Measurements from ENCODE around the gene DYNC1H1. TPM values are rescaled to one million over a fixed set of nuclear protein-coding genes. Genes with fewer than 3 reads are reported as not detected.

The DYNC1H1 gene
- total RNA-seq, 1 experiment from 2014 or later = 361 TPM

- ChIA-PET RAD21 (ENCODE audit: low non-redundant PET in 1 of 2, low total read pairs in 2 of 2, uncharacterized antibody in 2 of 2, unreplicated experiment in 2 of 2) (no interaction called here), POLR2A (no interaction called here), CTCF (no interaction called here)
- Histone ChIP-seq H3K27ac (ENCODE audit: low read depth, low read length) (no peak overlapping the region), H3K79me2 (ENCODE audit: insufficient read depth, low read length) (0 out of 2 replicates have a peak, but pooled peaks cover 3% of the 10 kb centered on the region), H4K20me1 (ENCODE audit: insufficient read depth) (no peaks in the 10 kb centered on the region), H3K4me2 (ENCODE audit: low read length) (no peak overlapping the region), H3K9me2 (ENCODE audit: insufficient read depth) (no peaks in the 10 kb centered on the region), H3K9ac (ENCODE audit: low read length) (no peak overlapping the region), H2AFZ (ENCODE audit: low read depth, low read length, poor library complexity, severe bottlenecking) (no peak overlapping the region), H3K27me3 (ENCODE audit: insufficient read depth, low read length) (no peaks in the 10 kb centered on the region), H3K9me3 (ENCODE audit: control insufficient read depth in 1 of 2, insufficient read depth in 1 of 2, low read depth in 1 of 2, low read length in 2 of 2) (no peaks in the 10 kb centered on the region), H3K4me3 (replicated peaks in 1 of 2; ENCODE audit: low read depth in 1 of 2, low read length in 2 of 2) (no peak overlapping the region), H3K36me3 (ENCODE audit: control insufficient read depth in 1 of 2, insufficient read depth in 2 of 2, low read length in 2 of 2) (peaks cover 60 to 68% of the 10 kb centered on the region in 2 experiments), H3K4me1 (ENCODE audit: control insufficient read depth in 1 of 2, insufficient read depth in 2 of 2, low read length in 2 of 2) (no peaks in the 10 kb centered on the region)
- ATAC-seq (no peak), DNase-seq (ENCODE audit: low read depth, low spot score) (no peak)
- TF ChIP-seq SRF (IDR thresholded peaks at IDR 0.05; ENCODE audit: low read depth) = no peak
- TF ChIP-seq ZFX (IDR thresholded peaks at IDR 0.05) = no peak
- no peak for TF ChIP-seq REST (IDR thresholded peaks at IDR 0.05; ENCODE audit: low read depth)
- TF ChIP-seq SIN3A (IDR thresholded peaks at IDR 0.05; ENCODE audit: low read depth) = no peak
- TF ChIP-seq ZBTB33 (IDR thresholded peaks at IDR 0.05; ENCODE audit: extremely low read depth, insufficient replicate concordance, low read length) = no peak
- no peak for TF ChIP-seq ATF3 (IDR thresholded peaks at IDR 0.05)
- no peak for TF ChIP-seq CEBPB (IDR thresholded peaks at IDR 0.05; ENCODE audit: low read depth)
- TF ChIP-seq ZNF274 (IDR thresholded peaks at IDR 0.05; ENCODE audit: low read depth, low read length) = no peak
- no peak for TF ChIP-seq EZH2 (IDR thresholded peaks at IDR 0.05)
- intact Hi-C loops (cut with micrococcal nuclease) = no loop called here
- BruUV-seq (replicated peaks) = no TSS peak
Observed at GRCh38 chr14:101997429-101998336, 33.3 kb downstream of the DYNC1H1 start.

All from HCT116 (cell line).